T-helper 17 cell (primary cell): ENCODE measurements around the gene EWSR1. TPM values are rescaled to one million over a fixed set of nuclear protein-coding genes. Genes with fewer than 3 reads are reported as not detected.

Experiments used
- ATAC-seq: fragments of 150-1000 bp; cut with Tn5 transposase; 2 replicates; pipeline ENCODE4 v1.10.0; 2021; ENCODE audit warnings: mild to moderate bottlenecking, moderate library complexity
- DNase-seq, 3 donors: peaks; one replicate each; pipeline versions ENCODE4 v3.0.0 to v3.0.0-alpha.2; 2020 to 2021
- H3K9me3 ChIP-seq: one replicate; pipeline ENCODE4 v1.7.0; 2013; ENCODE audit warnings: low read length, mild to moderate bottlenecking; ENCODE audit not compliant: control insufficient read depth, poor library complexity, severe bottlenecking
- H3K27ac Mint-ChIP-seq: one replicate; pipeline ENCODE4 v1.8.0; 2022; ENCODE audit warnings: mild to moderate bottlenecking, moderate library complexity, mixed read lengths
- H3K27me3 Mint-ChIP-seq: one replicate; pipeline ENCODE4 v1.8.0; 2022; ENCODE audit warnings: mixed read lengths
- H3K36me3 Mint-ChIP-seq: one replicate; pipeline ENCODE4 v1.8.0; 2022; ENCODE audit warnings: low read depth, mixed read lengths
- H3K4me1 Mint-ChIP-seq: one replicate; pipeline ENCODE4 v1.8.0; 2022; ENCODE audit warnings: mild to moderate bottlenecking, mixed read lengths
- H3K4me3 Mint-ChIP-seq: one replicate; pipeline ENCODE4 v1.8.0; 2022; ENCODE audit warnings: mild to moderate bottlenecking, moderate library complexity, mixed read lengths
- total RNA-seq, 4 donors: library from RNA in 2 of 4; stranded (reverse) in 2 of 4; gene quantifications; one replicate each; pipeline ENCODE4 v1.2.3 and lab custom pipeline; 2022 to 2026

The EWSR1 gene
- total RNA-seq, 2 donors from 2014 or later = 323 to 335 TPM

DNA sequence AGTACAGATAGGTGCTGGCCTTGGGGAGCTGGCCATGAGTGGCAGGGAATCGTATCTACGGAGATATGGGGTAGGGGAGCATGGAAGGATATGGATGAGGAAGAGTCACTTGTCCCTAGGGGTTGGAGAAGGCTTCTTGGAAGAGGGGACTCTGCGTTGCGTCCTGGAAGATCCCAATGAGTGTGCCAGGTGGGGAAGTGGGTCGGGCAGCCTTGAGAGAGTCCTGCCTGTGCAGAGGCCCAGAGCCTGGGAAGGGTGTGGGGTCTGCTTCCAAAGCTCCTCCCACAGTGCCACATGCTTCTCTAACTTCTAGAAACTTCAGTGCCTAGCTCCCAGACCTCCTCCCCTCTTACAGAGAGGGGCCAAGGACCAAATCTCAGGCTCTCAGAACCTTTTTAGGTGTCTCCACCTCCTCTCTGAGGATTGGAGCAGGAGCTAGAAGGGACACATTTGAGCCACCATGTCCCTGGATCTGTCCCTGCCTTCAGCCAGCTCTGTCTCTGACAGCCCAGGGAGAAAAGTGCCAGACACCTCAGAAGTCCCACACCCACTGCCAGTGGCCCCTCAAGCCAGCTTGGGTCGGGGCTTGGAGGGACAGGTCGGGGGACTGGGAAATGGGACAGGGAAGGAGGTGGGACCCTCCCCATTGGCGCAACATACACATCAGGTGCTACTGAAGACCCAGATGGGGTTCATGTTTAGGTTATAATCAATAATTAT, 11.3 kb upstream of the EWSR1 start:
- no peak for DNase-seq
- H3K27me3 Mint-ChIP-seq = peaks cover 6% of the 10 kb centered on the region
- ATAC-seq = no peak
- H3K36me3 Mint-ChIP-seq = peaks cover 2% of the 10 kb centered on the region
- no peak overlapping the region for H3K4me3 Mint-ChIP-seq
- peaks cover 7% of the 10 kb centered on the region for H3K4me1 Mint-ChIP-seq
- no peaks in the 10 kb centered on the region for H3K9me3 ChIP-seq
- no peak overlapping the region for H3K27ac Mint-ChIP-seq

DNA sequence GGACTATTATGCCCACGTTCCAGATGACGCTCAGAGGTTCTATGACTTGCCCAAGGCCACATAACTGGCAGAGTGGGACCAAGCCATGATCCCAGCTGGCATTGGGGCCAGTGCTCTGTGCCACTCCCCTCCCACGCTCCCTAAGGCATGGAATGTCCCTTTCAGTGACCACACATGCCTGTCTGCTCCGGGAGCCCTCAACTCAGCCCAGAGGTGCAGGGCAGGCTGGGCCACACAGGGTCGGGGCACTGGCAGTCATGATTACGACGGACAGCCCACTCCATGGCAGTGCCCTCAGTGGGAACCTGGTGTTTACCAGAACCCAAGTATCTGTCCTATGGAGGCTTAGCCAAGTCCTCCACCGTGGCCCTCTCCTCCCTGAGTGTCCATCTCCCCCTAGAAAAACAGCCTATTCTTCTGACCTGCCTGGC, 10.3 kb upstream of the EWSR1 start:
- H3K9me3 ChIP-seq = no peaks in the 10 kb centered on the region
- Mint-ChIP-seq H3K27me3 (no peaks in the 10 kb centered on the region), H3K4me3 (no peak overlapping the region), H3K27ac (peak overlapping the region; percentile 16), H3K36me3 (no peaks in the 10 kb centered on the region), H3K4me1 (peaks cover 5% of the 10 kb centered on the region)
- ATAC-seq (no peak), DNase-seq (no peak)

- no peaks in the 10 kb centered on the region for H3K9me3 ChIP-seq
- no peak for ATAC-seq
- Mint-ChIP-seq H3K4me1 (peaks cover 5% of the 10 kb centered on the region), H3K27me3 (no peaks in the 10 kb centered on the region), H3K27ac (peak overlapping the region; percentile 16), H3K36me3 (no peaks in the 10 kb centered on the region), H3K4me3 (no peak overlapping the region)
- no peak for DNase-seq
These were observed 9.4 kb upstream of the EWSR1 start for GRCh38 chr22:29258407-29259252.

DNA sequence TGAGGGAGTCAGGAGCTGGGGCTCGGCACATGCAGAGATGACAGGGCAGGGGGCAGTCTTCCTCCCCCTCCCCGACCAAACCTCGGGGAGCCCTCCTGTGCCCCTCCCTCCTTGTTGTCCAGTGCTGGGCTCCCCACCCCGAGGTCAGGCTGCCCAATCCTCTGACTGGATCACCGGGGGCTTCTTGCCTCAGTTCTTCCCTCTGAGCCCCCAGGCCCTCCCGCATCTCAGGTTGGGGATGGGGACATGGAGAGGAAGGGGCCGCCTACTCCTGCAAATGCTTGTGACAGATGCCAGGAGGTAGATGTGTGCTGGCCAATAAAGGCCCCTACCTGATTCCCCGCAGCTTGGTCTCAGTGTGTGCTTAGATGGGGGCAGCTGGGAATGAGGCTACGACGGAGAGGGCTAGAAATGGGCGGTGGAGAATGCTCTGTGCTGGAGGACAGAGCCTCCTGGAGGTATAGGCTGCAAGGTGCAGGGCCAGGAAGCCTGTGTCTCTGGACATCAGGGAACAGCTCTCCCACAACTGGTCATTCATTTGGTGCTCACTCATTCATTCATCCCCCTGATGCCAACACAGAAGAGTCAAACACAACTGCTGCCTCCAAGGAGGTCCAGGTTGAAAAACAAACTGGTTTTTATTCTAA, 8.7 kb upstream of the EWSR1 start:
- no peak for DNase-seq

DNA sequence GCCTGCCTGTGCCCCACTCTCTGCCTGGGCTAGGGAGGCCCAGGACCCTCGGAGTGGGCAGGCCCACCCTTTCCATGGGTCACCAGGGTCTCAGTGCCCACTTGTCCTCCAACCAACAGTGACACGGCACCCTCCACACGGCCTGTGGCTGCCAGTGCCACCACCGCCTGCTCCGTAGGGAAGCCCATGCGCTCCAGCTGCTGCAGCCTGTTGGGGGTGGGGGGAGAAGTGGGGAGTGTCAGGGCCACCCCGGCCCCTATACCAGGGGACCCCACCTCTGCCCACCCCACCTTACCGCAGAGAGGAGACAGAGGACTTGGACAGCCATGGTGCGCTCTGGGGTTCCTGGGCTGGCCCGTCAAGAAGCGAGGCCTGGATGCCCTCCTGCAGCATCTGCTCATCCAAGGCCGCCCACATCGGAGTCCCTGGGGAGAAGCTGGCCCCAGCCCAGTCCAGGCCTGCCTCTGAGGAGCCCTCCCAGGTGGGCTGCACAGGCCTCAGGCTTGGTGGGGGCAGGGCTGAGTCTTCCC, 8.0 kb upstream of the EWSR1 start:
- no peaks in the 10 kb centered on the region for H3K9me3 ChIP-seq
- Mint-ChIP-seq H3K4me3 (no peak overlapping the region), H3K27ac (no peak overlapping the region), H3K36me3 (no peaks in the 10 kb centered on the region), H3K4me1 (peaks cover 3% of the 10 kb centered on the region), H3K27me3 (no peaks in the 10 kb centered on the region)
- ATAC-seq = no peak
- DNase-seq = no peak

More for the DNA sequence above, 8.7 kb upstream of the EWSR1 start:
- Mint-ChIP-seq H3K27me3 (no peaks in the 10 kb centered on the region), H3K36me3 (no peaks in the 10 kb centered on the region), H3K4me1 (peaks cover 5% of the 10 kb centered on the region), H3K27ac (no peak overlapping the region), H3K4me3 (no peak overlapping the region)
- ATAC-seq = no peak
- no peaks in the 10 kb centered on the region for H3K9me3 ChIP-seq

DNA sequence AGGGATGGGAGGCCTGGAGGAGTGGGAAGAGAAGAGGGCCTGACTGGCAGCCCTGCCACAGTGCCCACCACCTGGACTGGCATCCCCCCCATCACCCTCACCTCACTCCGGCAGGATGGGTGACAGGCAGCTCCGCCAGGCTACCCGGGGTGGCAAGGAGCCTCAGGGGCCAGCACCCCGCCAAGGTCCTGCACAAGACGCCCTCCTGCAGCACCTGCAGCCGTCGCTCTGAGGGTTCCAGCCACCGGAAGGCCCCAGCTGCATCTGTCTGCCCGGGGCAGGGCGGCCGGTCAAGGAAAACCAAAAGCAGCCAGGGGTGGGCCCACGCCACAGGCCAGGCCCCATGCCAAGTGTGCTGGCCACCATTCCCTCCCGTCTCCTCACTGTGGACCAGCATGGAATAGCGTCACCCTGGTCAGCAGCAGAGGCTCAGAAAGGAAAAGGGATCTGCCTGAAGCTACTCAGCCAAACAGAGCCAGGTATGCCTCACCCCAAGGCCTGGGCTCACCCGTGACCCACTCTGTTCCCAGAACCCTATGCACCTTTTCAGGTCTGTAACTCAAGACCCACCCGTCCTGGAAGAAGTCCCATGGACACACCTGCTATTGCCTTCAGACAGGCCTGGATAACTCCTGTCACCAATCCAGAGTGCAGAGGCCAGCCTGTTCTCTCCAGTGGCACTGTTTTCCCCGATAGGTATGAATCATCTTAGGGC, 7.3 kb upstream of the EWSR1 start:
- Mint-ChIP-seq H3K4me3 (no peak overlapping the region), H3K27ac (no peak overlapping the region)
- no peak for ATAC-seq

GRCh38 chr22:29263791-29264276, 4.2 kb upstream of the EWSR1 start:
- H3K4me1 Mint-ChIP-seq = peaks cover 17% of the 10 kb centered on the region
- H3K27ac Mint-ChIP-seq = no peak overlapping the region
- H3K27me3 Mint-ChIP-seq = no peaks in the 10 kb centered on the region

More for the DNA sequence above, 7.3 kb upstream of the EWSR1 start:
- Mint-ChIP-seq H3K36me3 (no peaks in the 10 kb centered on the region), H3K4me1 (peaks cover 3% of the 10 kb centered on the region), H3K27me3 (no peaks in the 10 kb centered on the region)
- no peak for DNase-seq
- H3K9me3 ChIP-seq = no peaks in the 10 kb centered on the region

DNA sequence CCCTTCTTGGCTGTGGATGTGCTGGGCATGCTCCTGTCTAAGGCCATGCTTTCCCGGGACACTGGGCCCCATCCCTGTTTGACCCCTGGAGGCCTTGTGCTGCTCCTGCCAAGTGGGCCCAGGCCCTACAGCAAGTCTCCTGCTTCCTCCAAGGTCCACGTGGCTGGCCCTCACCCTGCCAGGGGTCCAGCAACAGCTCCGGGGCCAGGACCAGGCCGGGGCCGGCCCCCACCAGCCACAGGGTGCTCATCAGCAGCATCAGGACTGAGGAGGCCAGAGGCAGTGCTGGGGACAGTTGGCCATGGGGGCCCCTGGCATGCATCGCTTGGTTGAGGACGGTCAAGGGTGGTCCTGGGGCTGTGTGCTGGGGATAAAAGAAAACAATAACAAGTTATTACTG, 2.8 kb upstream of the EWSR1 start:
- Mint-ChIP-seq H3K27ac (no peak overlapping the region), H3K36me3 (peaks cover 3% of the 10 kb centered on the region), H3K27me3 (no peaks in the 10 kb centered on the region), H3K4me3 (no peak overlapping the region), H3K4me1 (peaks cover 28% of the 10 kb centered on the region)
- no peak for ATAC-seq
- no peak for DNase-seq
- no peaks in the 10 kb centered on the region for H3K9me3 ChIP-seq

More at GRCh38 chr22:29263791-29264276, 4.2 kb upstream of the EWSR1 start:
- ATAC-seq = no peak
- Mint-ChIP-seq H3K4me3 (no peak overlapping the region), H3K36me3 (peaks cover 3% of the 10 kb centered on the region)
- H3K9me3 ChIP-seq = no peaks in the 10 kb centered on the region
- DNase-seq = no peak

- peak overlapping the region; percentile 15 for H3K4me3 Mint-ChIP-seq
- DNase-seq = no peak
- peaks cover 3% of the 10 kb centered on the region for H3K36me3 Mint-ChIP-seq
- H3K4me1 Mint-ChIP-seq = peaks cover 34% of the 10 kb centered on the region
- no peaks in the 10 kb centered on the region for H3K27me3 Mint-ChIP-seq
- ATAC-seq = no peak
- no peaks in the 10 kb centered on the region for H3K9me3 ChIP-seq
- no peak overlapping the region for H3K27ac Mint-ChIP-seq
These were observed 2.1 kb upstream of the EWSR1 start for GRCh38 chr22:29265929-29266328.

GRCh38 chr22:29266564-29267461, 1.3 kb upstream of the EWSR1 start:
- H3K27me3 Mint-ChIP-seq = no peaks in the 10 kb centered on the region
- peaks cover 40% of the 10 kb centered on the region for H3K4me1 Mint-ChIP-seq
- peaks cover 3% of the 10 kb centered on the region for H3K36me3 Mint-ChIP-seq
- H3K27ac Mint-ChIP-seq = peak overlapping the region; percentile 100
- DNase-seq = no peak
- ATAC-seq = no peak
- H3K9me3 ChIP-seq = no peaks in the 10 kb centered on the region
- peak overlapping the region; percentile 99 for H3K4me3 Mint-ChIP-seq

- peaks cover 44% of the 10 kb centered on the region for H3K4me1 Mint-ChIP-seq
- H3K9me3 ChIP-seq = no peaks in the 10 kb centered on the region
- H3K36me3 Mint-ChIP-seq = peaks cover 5% of the 10 kb centered on the region
- H3K27me3 Mint-ChIP-seq = no peaks in the 10 kb centered on the region
- ATAC-seq (no peak), DNase-seq (no peak)
- peak overlapping the region; percentile 100 for H3K27ac Mint-ChIP-seq
- peak overlapping the region; percentile 99 for H3K4me3 Mint-ChIP-seq
These were observed 608 bp upstream of the EWSR1 start for GRCh38 chr22:29267462-29267857.
